NCI-H187 treated with DMSO at 0.1 percent for 48 hours (cell line): ENCODE results near the gene TXN.
"Not testable (repeated sequence)": the region's sequence is repeated elsewhere in the genome, so short reads cannot be mapped to it uniquely, and the experiment has no call there.

Experiments
- DNase-seq: peaks from one replicate; lab custom pipeline; 2025; lab: John Stamatoyannopoulos, UW

The TXN gene

GRCh38 chr9:110257097-110257841, 962 bp upstream of the TXN start:
- DNase-seq = no peak

GRCh38 chr9:110255463-110256379, 586 bp downstream of the TXN start:
- DNase-seq = no peak

- no peak for DNase-seq
These were observed 1.3 kb downstream of the TXN start for GRCh38 chr9:110255034-110255462.

GRCh38 chr9:110254500-110254899, 1.8 kb downstream of the TXN start:
- no peak for DNase-seq

DNA sequence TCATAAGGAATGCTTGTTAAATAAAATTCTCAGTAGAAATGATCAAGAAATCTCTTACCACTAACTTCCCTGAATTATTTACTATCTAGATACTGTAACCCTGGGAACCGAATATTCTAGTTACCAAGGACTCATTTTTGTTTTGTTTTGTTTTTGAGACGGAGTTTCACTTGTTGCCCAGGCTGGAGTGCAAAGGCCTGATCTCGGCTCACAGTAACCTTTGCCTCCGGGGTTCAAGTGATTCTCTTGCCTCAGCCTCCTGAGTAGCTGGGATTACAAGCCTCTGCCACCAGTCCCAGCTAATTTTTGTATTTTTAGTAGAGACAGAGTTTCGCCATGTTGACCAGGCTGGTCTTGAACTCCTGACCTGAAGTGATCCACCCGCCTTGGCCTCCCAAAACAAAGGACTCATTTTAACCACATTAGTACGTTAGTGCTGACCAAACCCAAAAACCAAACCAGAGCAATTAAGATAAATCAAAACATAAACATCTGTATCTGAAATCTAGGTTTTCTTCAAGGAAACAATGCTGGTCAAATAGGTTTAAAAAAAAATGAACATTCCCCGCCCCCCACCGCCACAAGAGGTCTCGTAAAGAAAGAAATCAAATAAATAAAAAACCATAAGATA, 3.7 kb downstream of the TXN start:
- no peak for DNase-seq

- DNase-seq = not testable (repeated sequence)
These were observed 4.5 kb downstream of the TXN start for GRCh38 chr9:110251770-110252169.

- DNase-seq = no peak
These were observed 5.1 kb downstream of the TXN start for GRCh38 chr9:110251212-110251611.

DNA sequence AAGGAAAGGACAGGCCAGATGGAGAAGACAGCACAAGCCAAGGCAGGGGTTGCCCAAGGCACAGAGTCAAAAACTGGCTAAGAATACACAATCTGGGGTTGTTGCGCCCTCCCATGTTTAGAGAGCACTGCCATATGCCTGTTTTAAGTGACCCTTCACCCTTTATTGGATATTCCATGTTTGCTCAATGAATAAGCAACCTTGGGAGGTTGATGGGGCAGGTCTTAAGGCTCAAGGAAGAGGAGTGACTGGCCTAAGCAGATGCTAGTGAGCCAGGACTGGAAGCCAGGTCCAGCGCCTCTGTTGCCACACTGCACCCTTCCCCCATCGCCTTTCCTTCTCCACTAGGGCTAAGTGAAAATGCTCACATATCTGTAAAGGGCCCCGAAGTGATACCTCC, 6.7 kb downstream of the TXN start:
- DNase-seq = no peak

GRCh38 chr9:110248361-110248760, 7.9 kb downstream of the TXN start:
- no peak for DNase-seq

DNA sequence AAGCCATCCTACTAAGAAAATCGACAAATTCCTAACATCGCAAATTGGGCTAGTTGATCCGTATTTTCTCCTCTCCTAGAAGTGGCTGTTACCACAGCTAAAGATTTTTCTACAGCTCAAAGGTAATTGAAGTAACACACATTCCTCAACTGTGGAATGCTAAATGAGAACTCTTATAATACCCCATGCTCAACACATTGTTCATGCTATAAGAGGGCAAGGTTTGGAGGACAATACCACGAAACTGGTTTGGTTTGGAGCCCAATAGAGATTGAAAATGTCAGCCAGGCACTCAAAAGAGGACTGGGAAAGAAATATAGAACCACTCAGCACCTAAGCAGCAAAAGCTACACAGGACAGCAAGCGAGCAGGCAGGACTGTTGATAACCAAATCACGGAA, 10.1 kb downstream of the TXN start:
- no peak for DNase-seq

DNA sequence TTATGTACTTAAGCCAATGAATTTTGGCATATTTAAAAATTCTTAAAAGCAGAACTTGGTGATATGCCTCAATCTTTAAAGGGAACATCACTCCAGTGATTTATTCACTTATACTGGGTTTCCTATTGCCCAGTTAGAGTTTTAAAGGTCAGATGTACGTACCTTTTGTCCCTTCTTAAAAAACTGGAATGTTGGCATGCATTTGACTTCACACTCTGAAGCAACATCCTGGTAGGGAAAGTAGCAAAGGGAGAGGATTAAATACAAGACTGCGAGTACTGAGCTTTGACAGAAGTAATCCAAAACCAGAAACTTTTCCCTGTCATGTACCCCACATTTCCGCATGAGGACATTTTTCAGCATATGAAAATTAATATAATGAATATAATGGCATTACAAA, 11.7 kb downstream of the TXN start:
- no peak for DNase-seq

DNA sequence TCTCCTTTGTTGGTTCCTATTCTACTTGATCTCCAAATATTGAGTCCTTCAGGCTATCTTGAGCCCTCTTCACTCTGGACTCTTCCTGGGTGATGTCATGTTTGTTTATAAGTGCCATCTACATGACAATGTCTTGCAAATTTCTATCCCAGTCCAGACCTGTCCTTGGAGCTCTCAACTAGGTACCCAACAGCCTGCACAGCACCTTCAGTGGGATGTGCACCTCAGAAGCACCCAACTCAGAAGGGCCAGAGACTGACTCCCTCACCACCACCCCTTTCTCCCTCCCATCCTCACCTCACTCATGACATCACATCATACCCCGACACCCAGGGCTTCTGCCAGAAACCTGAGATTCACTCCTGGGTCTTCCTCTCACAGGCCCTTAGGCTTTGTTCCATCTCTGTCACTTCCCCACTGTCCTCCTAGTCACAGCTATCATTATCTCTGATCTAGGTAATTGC, 14.4 kb downstream of the TXN start:
- DNase-seq = no peak

GRCh38 chr9:110241260-110241857, 14.9 kb downstream of the TXN start:
- no peak for DNase-seq

DNA sequence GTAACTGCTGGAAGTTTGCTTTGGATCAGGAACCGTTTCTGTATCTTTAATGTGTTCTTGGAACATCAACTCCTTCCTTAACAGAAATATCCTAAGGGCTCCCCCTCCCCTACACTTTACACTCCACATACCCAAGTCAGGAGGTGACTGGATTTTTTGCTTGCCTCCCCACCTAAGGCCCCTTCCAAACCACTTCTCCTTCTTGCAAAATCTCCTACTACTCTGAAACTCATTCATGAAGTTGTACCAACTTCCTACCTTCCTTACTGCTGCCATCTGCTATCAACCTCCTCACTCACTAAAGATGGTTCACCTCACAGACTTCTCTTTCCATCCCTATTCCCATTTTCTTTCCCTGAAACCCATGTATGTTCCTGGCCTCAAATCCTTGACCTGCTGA, 16.1 kb downstream of the TXN start:
- DNase-seq = no peak

GRCh38 chr9:110228321-110228720, 28.0 kb downstream of the TXN start:
- no peak for DNase-seq

DNA sequence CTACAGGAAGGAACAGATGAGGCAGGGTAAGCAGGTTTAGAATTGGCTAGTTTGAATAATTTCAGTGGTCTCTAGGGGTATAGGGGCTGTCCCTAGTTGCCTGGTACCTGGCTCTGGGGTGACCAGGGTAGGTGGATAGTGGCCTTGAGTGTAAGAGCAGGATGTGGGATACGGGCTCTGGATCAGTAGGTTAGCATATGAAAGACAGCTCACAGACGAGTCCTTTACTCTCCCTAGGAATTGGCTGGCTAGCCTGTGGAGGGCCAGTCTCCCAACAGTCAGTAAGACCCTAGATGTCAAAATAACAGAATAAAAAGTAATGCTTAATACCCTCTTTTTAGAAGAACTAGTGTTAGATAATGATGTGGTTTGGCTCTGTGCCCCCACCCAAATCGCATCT, 31.7 kb downstream of the TXN start:
- DNase-seq = no peak

GRCh38 chr9:110220809-110221208, 35.5 kb downstream of the TXN start:
- no peak for DNase-seq

DNA sequence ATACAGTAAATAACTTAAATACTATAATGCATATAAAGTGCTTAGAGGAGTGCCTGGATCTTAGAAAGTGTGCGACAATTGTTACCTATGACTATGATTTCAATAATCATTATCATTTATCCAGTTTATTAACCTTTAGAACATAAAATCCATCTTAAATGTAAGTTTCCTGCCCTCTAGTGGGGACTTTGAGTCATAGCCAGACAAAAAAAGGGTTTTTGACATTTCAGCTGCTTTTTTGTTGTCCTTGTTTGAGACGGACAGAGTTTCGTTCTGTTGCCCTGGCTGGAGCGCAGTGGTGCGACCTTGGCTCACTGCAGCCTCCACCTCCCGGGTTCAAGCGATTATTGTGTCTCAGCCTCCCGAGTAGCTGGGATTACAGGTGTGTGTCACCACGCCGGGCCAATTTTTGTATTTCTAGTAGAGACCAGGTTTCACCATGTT, 38.6 kb downstream of the TXN start:
- DNase-seq = no peak

GRCh38 chr9:110214586-110215355, 41.5 kb downstream of the TXN start:
- DNase-seq = no peak

GRCh38 chr9:110214090-110214489, 42.2 kb downstream of the TXN start:
- no peak for DNase-seq

- DNase-seq = no peak
These were observed 42.8 kb downstream of the TXN start for GRCh38 chr9:110213413-110214044.
